Left lung (tissue), 10 donors: ENCODE results near the gene MYBBP1A. TPM values are rescaled to one million over a fixed set of nuclear protein-coding genes. Genes with fewer than 3 reads are reported as not detected.

Source experiments
- ATAC-seq: fragments of 200-7000 bp; cut with Tn5 transposase; one replicate; pipeline ENCODE4 v1.9.1; 2020; ENCODE audit warnings: moderate library complexity
- DNase-seq, 4 donors: peaks; one replicate each; pipeline ENCODE4 v3.0.0-alpha.2; 2013 to 2020
- H3K27ac ChIP-seq, 2 donors: fragments of 200-600 bp; sonication (generic) in 1 of 2; one replicate each; pipeline versions ENCODE4 v1.5.0 to v1.8.0; 2020 to 2021
- H3K27me3 ChIP-seq, 2 donors: fragments of 200-600 bp; sonication (generic) in 1 of 2; one replicate each; pipeline versions ENCODE4 v1.5.0 to v1.8.0; 2020 to 2021
- H3K36me3 ChIP-seq, 2 donors: fragments of 200-600 bp; sonication (generic) in 1 of 2; one replicate each; pipeline versions ENCODE4 v1.5.0 to v1.8.0; 2020 to 2021
- H3K4me1 ChIP-seq, 2 donors: fragments of 200-600 bp; one replicate each; pipeline ENCODE4 v1.8.0; 2021
- H3K4me3 ChIP-seq, 2 donors: fragments of 200-600 bp; sonication (generic) in 1 of 2; one replicate each; pipeline versions ENCODE4 v1.5.0 to v1.8.0; 2020 to 2021; ENCODE audit warnings: mild to moderate bottlenecking in 1 of 2
- H3K9me3 ChIP-seq, 2 donors: fragments of 200-600 bp; sonication (generic) in 1 of 2; one replicate each; pipeline versions ENCODE4 v1.5.0 to v1.8.0; 2020 to 2021
- intact Hi-C, 2 donors: fragments of 100-400 bp; cut with DNase I; formaldehyde crosslinking; loops; one replicate each; pipeline versions ENCODE4 v1.11.2 to v1.14.2; 2022
- polyA plus RNA-seq, 6 donors: library from polyadenylated mRNA; unstranded; fragments of 120-200 nt; gene quantifications; one replicate each; pipeline ENCODE4 v1.2.1, GENCODE V29; 2013; ENCODE audit not compliant: insufficient read length in 6 of 6
- total RNA-seq, 2 donors: library from RNA; stranded (reverse); fragmentation: NEBNext Ultra II Directional; extraction: Animal tissue kit (Norgen Biotek cat#: 25700); gene quantifications; one replicate each; pipeline ENCODE4 v1.2.1, GENCODE V29; 2021
- TF ChIP-seq, protein P1 (sequence below), 2 donors: fragments of 200-600 bp; sonication (generic) in 1 of 2; IDR thresholded peaks; one replicate each; pipeline versions ENCODE4 v1.5.0 to v1.8.0; 2021; ENCODE audit warnings: antibody characterized with exemption in 2 of 2
- donor health status: DM: no; HTN: yes; CAD: no.
- donor health status: DM: no; HTN: no; CAD: no.

The MYBBP1A gene
- total and polyA plus RNA-seq, 8 donors, result 28.6 to 53.8 (median 40.6) TPM

DNA sequence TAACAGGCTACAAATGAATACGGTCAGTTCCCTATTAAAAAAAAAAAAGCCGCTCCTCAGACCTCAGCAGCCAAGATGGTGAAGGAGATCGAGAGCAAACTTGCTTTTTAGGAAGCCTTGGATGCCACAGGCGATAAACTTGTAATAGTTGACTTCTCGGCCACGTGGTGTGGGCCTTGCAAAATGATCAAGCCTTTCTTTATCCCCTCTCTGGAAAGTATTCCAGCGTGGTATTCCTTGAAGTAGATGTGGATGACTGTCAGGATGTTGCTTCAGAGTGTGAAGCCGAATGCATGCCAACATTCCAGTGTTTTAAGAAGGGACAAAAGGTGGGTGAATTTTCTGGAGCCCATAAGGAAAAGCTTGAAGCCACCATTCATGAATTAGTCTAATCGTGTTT, 16.9 kb upstream of the MYBBP1A start:
- no peaks in the 10 kb centered on the region for H3K27me3 ChIP-seq
- ATAC-seq (no peak), DNase-seq (no peak)
- intact Hi-C loops, result no loop called here
- H3K9me3 ChIP-seq, result no peaks in the 10 kb centered on the region
- H3K27ac ChIP-seq, result no peak overlapping the region
- TF ChIP-seq, protein P1, sequence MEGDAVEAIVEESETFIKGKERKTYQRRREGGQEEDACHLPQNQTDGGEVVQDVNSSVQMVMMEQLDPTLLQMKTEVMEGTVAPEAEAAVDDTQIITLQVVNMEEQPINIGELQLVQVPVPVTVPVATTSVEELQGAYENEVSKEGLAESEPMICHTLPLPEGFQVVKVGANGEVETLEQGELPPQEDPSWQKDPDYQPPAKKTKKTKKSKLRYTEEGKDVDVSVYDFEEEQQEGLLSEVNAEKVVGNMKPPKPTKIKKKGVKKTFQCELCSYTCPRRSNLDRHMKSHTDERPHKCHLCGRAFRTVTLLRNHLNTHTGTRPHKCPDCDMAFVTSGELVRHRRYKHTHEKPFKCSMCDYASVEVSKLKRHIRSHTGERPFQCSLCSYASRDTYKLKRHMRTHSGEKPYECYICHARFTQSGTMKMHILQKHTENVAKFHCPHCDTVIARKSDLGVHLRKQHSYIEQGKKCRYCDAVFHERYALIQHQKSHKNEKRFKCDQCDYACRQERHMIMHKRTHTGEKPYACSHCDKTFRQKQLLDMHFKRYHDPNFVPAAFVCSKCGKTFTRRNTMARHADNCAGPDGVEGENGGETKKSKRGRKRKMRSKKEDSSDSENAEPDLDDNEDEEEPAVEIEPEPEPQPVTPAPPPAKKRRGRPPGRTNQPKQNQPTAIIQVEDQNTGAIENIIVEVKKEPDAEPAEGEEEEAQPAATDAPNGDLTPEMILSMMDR (IDR thresholded peaks at IDR 0.05), result no peak
- H3K36me3 ChIP-seq, result no peaks in the 10 kb centered on the region
- H3K4me1 ChIP-seq, result no peaks in the 10 kb centered on the region
- H3K4me3 ChIP-seq, result no peak overlapping the region

DNA sequence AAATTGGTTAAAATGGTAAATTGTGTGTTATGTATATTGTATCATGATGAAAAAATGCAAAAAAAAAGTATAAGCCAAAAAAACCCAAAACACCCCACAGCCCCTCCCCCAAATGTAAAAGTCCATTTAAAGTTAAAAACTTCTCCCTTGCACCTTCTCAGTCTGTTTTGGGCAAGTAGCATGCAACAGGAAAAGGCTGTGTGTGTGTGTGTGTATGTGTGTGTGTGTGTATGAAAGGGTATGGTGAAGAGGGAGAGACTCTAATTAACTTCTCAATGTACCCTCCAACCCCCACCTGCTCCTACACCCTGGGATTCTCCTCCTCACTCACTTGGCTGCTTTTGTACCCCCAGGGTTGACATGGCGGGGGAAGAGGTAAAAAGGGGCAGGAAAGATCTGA, 14.4 kb upstream of the MYBBP1A start:
- no peak for DNase-seq
- TF ChIP-seq, protein P1 (IDR thresholded peaks at IDR 0.05), result no peak
- ATAC-seq, result no peak
- H3K4me3 ChIP-seq, result no peak overlapping the region
- H3K27ac ChIP-seq, result no peak overlapping the region
- intact Hi-C loops, result loop anchor here in 1 of 2 donors (5.0 kb wide), 1 partner anchor 63 kb away; no protein-coding TSS in a partner anchor
- no peaks in the 10 kb centered on the region for H3K9me3 ChIP-seq
- no peaks in the 10 kb centered on the region for H3K27me3 ChIP-seq
- H3K4me1 ChIP-seq, result peaks cover 0 to 8% of the 10 kb centered on the region in 2 donors
- H3K36me3 ChIP-seq, result no peaks in the 10 kb centered on the region

DNA sequence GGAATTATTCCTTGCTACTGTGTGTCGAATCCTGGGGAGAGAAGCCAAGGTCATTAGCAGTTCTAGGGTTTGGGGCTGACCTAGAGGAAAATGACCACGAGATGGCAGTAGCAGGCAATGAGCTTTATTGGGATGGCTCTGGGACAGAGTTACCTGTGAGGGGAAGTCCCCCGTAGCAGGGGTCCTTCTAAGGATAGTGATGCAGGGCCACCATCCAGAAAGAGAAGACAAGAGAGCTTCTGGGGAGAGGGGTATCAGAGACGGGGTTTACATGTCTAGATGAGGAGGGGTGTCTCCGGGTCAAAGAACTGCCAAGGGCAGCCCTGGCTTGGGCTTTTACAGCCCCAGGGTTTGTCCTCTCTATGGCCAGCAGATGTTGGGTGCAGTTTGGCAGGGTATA, 11.6 kb upstream of the MYBBP1A start:
- TF ChIP-seq, protein P1 (IDR thresholded peaks at IDR 0.05), result peak; percentile 59 to 77
- Histone ChIP-seq H3K36me3 (no peaks in the 10 kb centered on the region), H3K4me3 (no peak overlapping the region), H3K27me3 (no peaks in the 10 kb centered on the region), H3K27ac (no peak overlapping the region), H3K4me1 (peaks cover 0 to 8% of the 10 kb centered on the region in 2 donors), H3K9me3 (no peaks in the 10 kb centered on the region)
- intact Hi-C loops, result loop anchor here in 1 of 2 donors (5.0 kb wide), 1 partner anchor 66 kb away; no protein-coding TSS in a partner anchor
- ATAC-seq (peak; percentile 91), DNase-seq (peak in 2 of 4 donors; percentile 70 to 78)

DNA sequence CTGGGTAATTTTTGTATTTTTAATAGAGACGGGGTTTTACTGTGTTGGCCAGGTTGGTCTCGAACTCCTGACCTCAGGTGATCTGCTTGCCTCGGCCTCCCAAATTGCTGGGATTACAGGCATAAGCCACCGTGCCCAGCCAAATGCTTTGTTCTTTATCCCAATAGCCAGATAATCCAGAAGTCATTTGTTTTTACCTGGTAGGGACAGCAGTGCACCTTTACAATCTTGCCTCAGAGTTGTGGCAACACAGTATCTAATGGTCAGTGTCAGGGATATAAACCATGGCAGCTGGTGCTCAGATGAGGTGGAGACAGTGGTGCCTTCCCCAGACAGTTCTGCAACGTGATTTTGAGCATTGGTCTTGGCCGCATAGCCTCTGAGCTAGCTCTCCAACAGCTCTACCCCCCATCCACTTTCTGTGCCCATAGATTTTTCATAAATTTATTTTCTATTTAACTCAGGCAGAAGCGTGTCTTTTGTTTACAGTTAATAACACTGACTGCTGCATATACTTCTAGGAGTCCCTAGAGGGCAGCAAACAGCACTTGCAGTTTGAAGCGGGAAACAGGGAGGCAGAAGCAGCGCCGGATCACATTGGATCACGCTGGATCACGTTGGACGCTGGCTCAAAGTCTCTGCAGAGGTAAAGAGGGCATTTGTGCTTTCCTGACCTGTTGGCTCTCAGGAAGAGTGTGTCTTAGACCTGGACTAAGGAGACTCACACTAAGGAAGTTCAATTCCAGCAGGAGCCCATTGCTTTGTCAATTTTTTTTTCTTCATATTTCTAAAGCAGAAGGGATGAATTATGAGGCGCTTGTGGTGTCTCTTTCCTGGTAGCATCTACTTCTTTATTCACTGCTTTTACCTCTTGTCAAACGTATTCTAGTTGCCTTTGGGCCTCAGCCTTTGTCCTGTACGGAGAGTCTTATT, 10.3 kb upstream of the MYBBP1A start:
- ATAC-seq (peak; percentile 94), DNase-seq (peak in 3 of 4 donors; percentile 62 to 82 (median 62))

More for the DNA sequence above, 10.3 kb upstream of the MYBBP1A start:
- TF ChIP-seq, protein P1 (IDR thresholded peaks at IDR 0.05), result peak; percentile 69 to 76
- H3K4me1 ChIP-seq, result peaks cover 0 to 8% of the 10 kb centered on the region in 2 donors
- H3K27me3 ChIP-seq, result no peaks in the 10 kb centered on the region
- H3K4me3 ChIP-seq, result no peak overlapping the region
- intact Hi-C loops, result loop anchor here in 1 of 2 donors (5.0 kb wide), 1 partner anchor 67 kb away; no protein-coding TSS in a partner anchor
- no peaks in the 10 kb centered on the region for H3K9me3 ChIP-seq
- no peaks in the 10 kb centered on the region for H3K36me3 ChIP-seq
- H3K27ac ChIP-seq, result no peak overlapping the region
